ENCODE results near the gene ZIC4.

ZIC4 gene

GRCh38 chr3:147406028-147406931 is at the start of gene ZIC4:
ZIC4 (minus strand) TSS chr3:147406543; CDS start chr3:147402797, 3,746 bp downstream.
- Histone ChIP-seq H3K4me3 (no peak within 1 kb of the TSS), H3K27ac (peak within 1 kb of the TSS in 2 of 21 experiments; percentile 6 to 25)

- H3K4me3 ChIP-seq: no peak overlapping the region
- H3K27ac ChIP-seq: no peak overlapping the region
These were observed 43.3 kb upstream of the ZIC4 start for GRCh38 chr3:147449669-147450068.

DNA sequence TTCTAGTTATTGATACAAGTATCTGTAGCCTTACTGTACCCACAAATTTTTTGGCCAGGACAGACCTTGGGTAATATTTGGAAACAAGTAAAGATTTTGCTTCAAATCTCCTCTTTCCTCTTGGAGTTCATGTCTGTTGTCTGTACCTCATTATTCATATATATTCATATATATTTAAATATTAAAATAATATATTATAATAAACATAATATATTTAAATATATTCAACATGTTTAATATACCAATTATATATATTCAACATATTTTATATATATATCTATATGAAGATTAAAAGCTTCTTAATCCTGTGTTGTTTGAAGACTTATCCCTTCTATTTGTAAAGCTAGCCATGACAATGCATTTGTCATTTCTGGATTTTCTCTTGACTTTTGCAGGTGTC is 40.9 kb upstream of the ZIC4 start:
- Histone ChIP-seq H3K27ac (no peak overlapping the region), H3K4me3 (no peak overlapping the region)

- no peak overlapping the region for H3K4me3 ChIP-seq
- H3K27ac ChIP-seq: no peak overlapping the region
These were observed 25.4 kb upstream of the ZIC4 start for GRCh38 chr3:147431751-147432150.

GRCh38 chr3:147428754-147429153 is 22.4 kb upstream of the ZIC4 start:
- no peak overlapping the region for H3K4me3 ChIP-seq
- no peak overlapping the region for H3K27ac ChIP-seq

DNA sequence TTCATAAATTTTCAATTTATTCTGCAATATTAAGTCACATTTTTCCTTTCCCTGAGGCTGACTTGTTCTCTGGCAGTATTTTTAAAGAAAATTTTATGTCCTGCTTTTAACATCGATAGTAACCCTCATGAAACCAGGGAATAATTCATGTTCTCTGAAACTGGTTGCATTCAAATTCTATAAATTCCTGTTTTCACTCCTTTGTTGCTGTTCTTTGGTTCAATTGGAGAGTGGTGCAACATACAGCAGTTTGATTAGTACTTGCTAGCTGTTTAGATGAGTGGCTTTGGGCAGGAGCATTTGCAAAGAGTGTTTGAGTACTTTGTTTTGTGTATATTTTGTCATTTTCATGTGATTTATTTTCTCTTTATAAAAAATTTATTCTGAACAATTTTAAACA is 22.0 kb upstream of the ZIC4 start:
- Histone ChIP-seq H3K4me3 (no peak overlapping the region), H3K27ac (no peak overlapping the region)

DNA sequence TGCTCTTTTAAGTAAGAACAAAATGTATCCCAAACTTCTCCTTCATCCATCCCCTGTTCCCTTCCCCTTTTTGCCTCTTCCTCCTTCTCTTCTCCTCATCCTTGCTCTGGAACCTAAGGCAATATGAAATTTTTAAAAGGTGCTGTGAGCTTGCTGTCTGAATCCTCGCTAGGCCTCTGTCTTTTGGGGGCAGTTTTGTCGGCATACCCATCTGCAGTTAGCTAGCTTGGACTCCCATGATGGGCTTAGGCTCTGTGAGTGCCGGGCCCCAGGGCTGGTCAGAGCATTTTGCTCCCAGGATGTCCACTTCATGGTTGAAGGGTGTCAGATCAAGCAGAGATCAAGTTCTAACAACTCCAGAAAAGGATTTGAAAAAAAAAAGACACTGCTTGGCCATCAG is 21.4 kb upstream of the ZIC4 start:
- H3K4me3 ChIP-seq: no peak overlapping the region
- no peak overlapping the region for H3K27ac ChIP-seq

- no peak overlapping the region for H3K4me3 ChIP-seq
- no peak overlapping the region for H3K27ac ChIP-seq
These were observed 20.6 kb upstream of the ZIC4 start for GRCh38 chr3:147426931-147427330.

GRCh38 chr3:147425388-147425850 is 19.1 kb upstream of the ZIC4 start:
- no peak overlapping the region for H3K27ac ChIP-seq
- H3K4me3 ChIP-seq: no peak overlapping the region

- no peak overlapping the region for H3K27ac ChIP-seq
These were observed 18.4 kb upstream of the ZIC4 start for GRCh38 chr3:147424581-147425387.

GRCh38 chr3:147423798-147424580 is 17.6 kb upstream of the ZIC4 start:
- no peak overlapping the region for H3K4me3 ChIP-seq

More at GRCh38 chr3:147424581-147425387, 18.4 kb upstream of the ZIC4 start:
- no peak overlapping the region for H3K4me3 ChIP-seq

DNA sequence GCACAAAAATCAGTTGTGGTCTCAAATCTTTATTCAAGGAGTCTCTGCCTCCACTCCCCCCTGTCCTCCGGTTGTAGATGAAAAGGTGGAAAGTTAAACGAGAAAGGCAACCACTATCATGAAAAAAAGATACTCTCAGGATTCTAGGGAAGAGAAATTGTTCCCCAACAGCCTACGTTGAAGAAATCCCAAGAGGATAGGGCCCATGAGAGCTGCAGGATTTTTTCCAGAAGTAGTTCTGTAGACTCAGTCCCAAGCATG is 17.1 kb upstream of the ZIC4 start:
- Histone ChIP-seq H3K4me3 (no peak overlapping the region), H3K27ac (no peak overlapping the region)

More at GRCh38 chr3:147423798-147424580, 17.6 kb upstream of the ZIC4 start:
- H3K27ac ChIP-seq: no peak overlapping the region

DNA sequence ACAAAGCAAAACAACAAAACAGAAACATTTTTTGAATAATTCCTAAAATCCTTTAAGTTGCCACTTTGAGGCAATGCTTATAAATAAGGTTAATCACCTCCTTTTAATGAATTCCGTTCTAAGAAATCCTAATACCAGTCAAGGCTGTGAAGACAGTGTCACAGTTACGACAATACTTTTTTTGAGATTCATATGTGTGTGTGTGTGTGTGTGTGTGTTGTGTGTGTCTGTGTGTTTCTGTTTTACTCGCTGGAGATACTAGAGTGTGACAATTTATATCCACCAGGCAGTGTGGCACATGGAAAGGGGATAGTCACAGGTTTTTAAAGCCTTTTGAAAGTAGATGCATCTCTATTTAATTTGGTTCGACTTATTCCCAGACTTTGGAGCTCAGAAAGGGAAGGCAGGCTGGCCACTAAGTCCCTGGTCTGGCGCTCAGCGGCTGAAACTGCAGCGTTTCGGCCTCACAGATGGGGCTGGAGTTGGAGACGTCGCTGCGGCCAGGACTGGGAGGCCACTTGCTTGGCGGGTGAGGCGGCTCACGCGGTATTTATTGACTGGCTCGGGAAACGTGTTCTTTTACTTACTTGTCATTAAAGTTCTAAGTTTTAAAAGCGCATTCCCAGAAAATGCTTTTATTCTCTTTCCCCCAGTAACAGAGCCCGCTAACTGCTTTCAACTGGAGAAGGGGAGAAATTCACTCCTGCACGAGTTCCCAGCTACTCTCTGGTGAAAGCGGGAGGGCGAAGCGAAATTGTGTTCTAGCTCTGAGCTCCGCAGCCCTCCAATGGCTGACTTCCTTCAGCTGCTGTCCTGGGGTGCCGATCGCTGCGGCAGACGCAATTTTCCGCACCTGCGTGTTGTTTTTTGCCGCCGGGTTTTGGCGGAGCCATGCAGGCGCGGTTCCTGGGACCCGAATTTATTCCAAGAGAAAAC is 16.5 kb upstream of the ZIC4 start:
- no peak overlapping the region for H3K27ac ChIP-seq
- no peak overlapping the region for H3K4me3 ChIP-seq

GRCh38 chr3:147422196-147422595 is 15.9 kb upstream of the ZIC4 start:
- Histone ChIP-seq H3K27ac (no peak overlapping the region), H3K4me3 (no peak overlapping the region)

GRCh38 chr3:147421184-147421912 is 15.0 kb upstream of the ZIC4 start:
- Histone ChIP-seq H3K4me3 (peak overlapping the region in 1 of 7 experiments; percentile 9), H3K27ac (peak overlapping the region in 4 of 21 experiments; percentile 16 to 45 (median 40))

DNA sequence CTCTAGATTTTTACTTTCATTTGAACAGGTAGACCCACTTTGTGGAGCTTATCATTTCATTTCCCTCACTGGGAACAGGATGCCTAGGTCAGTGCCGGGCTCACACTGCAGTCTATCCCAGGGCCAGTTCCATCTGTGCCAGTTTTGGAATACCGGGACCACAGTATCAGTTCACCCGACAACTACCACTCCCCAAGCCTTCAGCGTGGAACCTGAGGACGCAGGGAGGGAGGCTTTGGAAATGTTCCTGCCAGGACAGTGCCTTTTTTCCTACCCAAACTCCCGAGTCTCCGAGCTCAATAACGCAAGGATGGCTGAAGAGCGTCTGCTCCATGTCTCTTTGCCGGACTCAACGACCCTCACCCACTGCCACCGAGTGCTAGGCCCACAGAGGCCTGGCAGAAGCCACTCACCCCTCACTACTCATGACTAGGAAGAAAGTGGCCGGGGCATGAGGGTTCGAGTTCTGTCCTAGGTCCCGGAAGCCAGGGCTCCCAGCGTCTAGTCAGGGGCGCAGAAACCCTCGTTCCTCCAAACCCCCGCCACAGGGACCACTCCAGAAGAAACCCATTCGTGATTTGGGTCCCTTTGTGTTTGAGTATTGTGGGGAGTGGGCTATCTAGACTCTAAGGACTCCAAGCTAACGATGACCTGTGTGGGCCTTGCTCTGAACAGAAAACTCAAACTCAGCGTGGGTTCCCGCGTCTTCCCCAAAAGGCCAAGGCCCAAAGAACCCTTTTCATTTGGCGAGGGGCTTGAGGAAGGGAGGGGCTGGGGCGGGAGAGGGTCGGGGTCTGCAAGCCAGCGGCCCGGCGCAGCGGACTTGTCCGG is 14.2 kb upstream of the ZIC4 start:
- Histone ChIP-seq H3K4me3 (peak overlapping the region in 1 of 7 experiments; percentile 9), H3K27ac (peak overlapping the region in 1 of 21 experiments; percentile 39)

DNA sequence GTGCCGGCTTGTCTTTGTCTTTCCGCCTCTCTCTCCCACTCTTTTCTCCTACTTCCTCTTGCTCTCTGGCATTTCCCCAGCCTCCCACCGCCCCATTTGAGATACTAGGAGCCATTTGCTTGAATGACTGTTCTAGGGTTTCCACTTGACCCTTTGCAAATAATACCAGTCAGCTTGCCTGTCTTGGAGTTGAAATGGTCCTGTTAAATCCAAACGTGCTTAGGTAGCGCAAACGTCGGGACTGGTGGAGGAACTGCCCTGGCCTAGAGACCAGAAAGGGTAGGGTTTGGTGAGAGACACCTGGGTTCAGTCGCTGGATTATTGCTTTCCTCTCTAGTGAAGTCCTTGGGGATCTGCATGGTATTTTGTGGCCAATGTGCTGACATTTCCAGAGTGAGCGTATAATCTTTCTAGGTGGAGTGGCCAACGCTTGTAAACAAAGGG is 13.5 kb upstream of the ZIC4 start:
- no peak overlapping the region for H3K4me3 ChIP-seq

More for the DNA sequence above, 13.5 kb upstream of the ZIC4 start:
- H3K27ac ChIP-seq: no peak overlapping the region
